ENCODE results near the gene RIPOR3.
A peak's percentile ranks its signal among the peaks of the same experiment; 100 is the strongest.
"Not testable (repeated sequence)": the region's sequence is repeated elsewhere in the genome, so short reads cannot be mapped to it uniquely, and the experiment has no call there.

RIPOR3 gene

DNA sequence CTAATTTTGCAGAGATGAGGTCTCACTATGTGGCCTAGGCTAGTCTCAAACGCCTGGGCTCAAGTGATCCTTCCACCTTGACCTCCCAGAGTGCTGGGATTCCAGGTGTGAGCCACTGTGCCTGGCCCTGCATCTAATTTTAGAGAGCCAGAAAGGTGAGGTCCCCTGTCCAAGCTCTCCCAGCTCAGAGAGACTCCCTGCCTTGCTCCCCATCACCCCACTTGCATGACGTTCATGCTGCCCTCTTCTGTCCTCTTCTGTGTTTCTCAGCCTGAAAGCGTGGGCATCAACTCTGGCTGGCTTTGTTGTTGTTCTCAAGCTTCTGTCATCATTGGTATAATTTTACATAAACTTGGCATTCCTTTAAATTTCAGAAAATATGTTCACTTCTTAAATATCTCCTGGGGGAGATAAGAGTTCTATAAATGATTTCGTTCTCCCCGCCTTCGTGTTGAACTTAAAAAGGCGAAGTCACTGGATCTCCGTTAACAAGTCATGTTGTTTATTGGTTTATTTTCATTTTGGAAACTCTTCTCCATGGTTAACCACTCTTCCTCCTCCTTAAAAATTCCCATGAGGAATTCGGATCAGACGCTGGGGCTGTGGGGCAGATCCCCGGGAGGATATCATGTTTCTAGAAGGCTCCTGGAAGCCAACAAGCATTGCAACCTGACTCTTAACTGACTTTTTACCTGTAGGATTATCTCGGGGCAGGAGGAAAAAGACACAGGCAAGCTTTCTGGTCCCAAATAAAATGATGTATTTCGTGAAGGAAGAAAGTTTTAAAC lies 26.8 kb upstream of the RIPOR3 start:
- H3K4me3 ChIP-seq (replicated peaks; ENCODE audit: low read depth, low read length) = no peak overlapping the region
- TF ChIP-seq, protein P1, sequence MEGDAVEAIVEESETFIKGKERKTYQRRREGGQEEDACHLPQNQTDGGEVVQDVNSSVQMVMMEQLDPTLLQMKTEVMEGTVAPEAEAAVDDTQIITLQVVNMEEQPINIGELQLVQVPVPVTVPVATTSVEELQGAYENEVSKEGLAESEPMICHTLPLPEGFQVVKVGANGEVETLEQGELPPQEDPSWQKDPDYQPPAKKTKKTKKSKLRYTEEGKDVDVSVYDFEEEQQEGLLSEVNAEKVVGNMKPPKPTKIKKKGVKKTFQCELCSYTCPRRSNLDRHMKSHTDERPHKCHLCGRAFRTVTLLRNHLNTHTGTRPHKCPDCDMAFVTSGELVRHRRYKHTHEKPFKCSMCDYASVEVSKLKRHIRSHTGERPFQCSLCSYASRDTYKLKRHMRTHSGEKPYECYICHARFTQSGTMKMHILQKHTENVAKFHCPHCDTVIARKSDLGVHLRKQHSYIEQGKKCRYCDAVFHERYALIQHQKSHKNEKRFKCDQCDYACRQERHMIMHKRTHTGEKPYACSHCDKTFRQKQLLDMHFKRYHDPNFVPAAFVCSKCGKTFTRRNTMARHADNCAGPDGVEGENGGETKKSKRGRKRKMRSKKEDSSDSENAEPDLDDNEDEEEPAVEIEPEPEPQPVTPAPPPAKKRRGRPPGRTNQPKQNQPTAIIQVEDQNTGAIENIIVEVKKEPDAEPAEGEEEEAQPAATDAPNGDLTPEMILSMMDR (IDR thresholded peaks at IDR 0.05; ENCODE audit: low read depth, low read length, missing control alignments) = no peak
- no peak for DNase-seq (ENCODE audit: extremely low read depth, low read depth)

DNA sequence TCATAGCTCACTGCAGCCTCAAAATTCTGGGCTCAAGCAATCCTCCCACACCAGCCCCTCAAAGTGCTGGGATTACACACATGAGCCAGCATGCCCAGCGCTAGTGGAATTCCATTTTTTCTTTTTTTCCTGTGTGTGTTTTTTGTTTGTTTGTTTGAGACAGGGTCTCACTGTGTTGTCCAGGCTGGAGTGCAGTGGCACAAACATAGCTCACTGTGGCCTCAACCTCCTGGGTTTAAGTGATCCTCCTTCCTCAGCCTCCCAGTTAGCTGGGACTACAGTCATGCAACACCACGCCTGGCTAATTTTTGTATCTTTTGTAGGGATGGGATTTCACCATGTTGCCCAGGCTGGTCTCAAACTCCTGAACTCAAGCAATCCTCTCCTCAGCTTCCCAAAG lies 26.0 kb upstream of the RIPOR3 start:
- TF ChIP-seq, protein P1 (IDR thresholded peaks at IDR 0.05; ENCODE audit: low read depth, low read length, missing control alignments) = no peak
- no peak overlapping the region for H3K4me3 ChIP-seq (replicated peaks; ENCODE audit: low read depth, low read length)
- no peak for DNase-seq (ENCODE audit: extremely low read depth, low read depth)

DNA sequence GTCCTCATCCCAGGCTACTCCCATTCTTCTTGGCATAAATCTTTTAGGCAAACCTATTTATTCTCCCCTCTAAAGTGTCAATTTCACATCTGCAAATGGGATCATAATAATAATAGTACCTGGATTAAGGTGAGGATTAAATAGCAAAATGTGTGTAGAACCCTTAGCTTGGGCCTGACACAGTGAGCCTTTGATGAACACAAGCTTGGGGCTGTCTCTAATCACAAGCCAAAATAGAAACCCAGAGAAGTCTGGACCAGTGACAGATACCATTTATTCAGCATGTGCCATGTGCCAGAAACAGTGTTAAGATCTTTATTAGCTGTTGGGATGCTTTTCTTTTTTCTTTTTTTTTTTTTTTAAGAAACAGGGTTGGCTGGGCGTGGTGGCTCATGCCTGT lies 25.2 kb upstream of the RIPOR3 start:
- no peak overlapping the region for H3K4me3 ChIP-seq (replicated peaks; ENCODE audit: low read depth, low read length)
- TF ChIP-seq, protein P1 (IDR thresholded peaks at IDR 0.05; ENCODE audit: low read depth, low read length, missing control alignments) = no peak
- DNase-seq (ENCODE audit: extremely low read depth, low read depth) = no peak

DNA sequence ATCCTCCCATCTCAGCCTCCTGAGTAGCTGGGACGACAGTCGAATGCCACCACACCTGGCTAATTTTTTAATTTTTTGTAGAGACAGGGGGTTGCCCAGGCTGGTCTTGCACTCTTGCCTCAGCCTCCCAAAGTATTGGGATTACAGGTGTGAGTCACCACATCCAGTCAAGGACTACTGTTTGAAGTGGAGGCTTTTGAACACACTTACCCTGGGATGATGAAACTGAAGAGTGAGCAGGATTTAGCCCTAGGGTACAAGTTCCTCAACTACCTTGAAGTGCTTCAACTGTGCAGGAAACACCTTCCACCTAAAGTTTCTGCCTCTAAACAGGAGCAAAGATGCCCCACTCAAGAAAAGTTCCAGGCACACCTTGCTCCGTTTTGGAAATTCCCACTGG lies 24.4 kb upstream of the RIPOR3 start:
- TF ChIP-seq, protein P1 (IDR thresholded peaks at IDR 0.05; ENCODE audit: low read depth, low read length, missing control alignments) = no peak
- DNase-seq (ENCODE audit: extremely low read depth, low read depth) = no peak
- H3K4me3 ChIP-seq (replicated peaks; ENCODE audit: low read depth, low read length) = no peak overlapping the region

DNA sequence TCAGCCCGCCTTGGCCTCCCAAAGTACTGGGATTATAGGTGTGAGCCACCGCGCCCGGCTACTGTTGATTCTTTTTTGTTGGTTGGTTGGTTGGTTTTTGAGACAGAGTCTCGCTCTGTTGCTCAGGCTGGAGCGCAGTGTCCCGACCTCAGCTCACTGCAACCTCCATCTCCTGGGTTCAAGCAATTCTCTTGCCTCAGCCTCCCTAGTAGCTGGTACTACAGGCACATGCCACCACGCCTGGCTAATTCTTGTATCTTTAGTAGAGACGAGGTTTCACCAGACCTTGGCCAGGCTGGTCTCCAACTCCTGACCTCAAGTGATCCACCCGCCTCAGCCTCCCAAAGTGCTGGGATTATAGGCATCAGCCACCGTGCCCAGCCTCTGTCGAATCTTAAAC lies 23.1 kb upstream of the RIPOR3 start:
- not testable (repeated sequence) for H3K4me3 ChIP-seq (replicated peaks; ENCODE audit: low read depth, low read length); DNase-seq (ENCODE audit: extremely low read depth, low read depth)

DNA sequence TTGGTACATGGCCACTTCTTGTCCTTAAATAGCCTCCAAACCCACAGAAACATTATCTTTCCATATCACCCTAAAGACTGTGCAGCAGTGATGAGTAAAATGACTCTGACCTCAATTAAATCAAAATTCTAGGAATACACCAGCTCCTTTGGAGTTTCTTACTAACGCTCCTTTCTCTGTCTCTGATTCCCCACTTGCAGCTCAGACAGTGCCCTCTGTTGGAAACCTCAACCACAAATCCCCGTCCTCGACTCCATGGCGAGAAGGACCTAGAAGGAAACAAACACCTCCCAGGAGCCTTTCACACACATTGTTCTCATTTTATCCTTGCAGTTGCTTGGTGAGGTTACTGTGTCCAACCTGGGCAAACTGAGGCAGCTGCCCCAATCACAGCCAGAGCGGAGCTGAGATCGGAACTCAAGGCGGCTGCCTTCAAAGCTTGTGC lies 22.3 kb upstream of the RIPOR3 start:
- no peak for DNase-seq (ENCODE audit: extremely low read depth, low read depth)

More for the DNA sequence above, 22.3 kb upstream of the RIPOR3 start:
- H3K4me3 ChIP-seq (replicated peaks; ENCODE audit: low read depth, low read length) = no peak overlapping the region
- TF ChIP-seq, protein P1 (IDR thresholded peaks at IDR 0.05; ENCODE audit: low read depth, low read length, missing control alignments) = peak; percentile 63

Data from HFF-Myc (cell line).